GM21576 (cell line): ENCODE measurements around the gene ELL.
"Not testable (repeated sequence)": the region's sequence is repeated elsewhere in the genome, so short reads cannot be mapped to it uniquely, and the experiment has no call there.

ENCODE experiments used
- ATAC-seq: cut with Tn5 transposase; IDR thresholded peaks from one replicate; pipeline ENCODE4 v1.9.1; 2021; ENCODE audit warnings: mild to moderate bottlenecking, moderate library complexity; ENCODE audit not compliant: unreplicated experiment

The ELL gene

DNA sequence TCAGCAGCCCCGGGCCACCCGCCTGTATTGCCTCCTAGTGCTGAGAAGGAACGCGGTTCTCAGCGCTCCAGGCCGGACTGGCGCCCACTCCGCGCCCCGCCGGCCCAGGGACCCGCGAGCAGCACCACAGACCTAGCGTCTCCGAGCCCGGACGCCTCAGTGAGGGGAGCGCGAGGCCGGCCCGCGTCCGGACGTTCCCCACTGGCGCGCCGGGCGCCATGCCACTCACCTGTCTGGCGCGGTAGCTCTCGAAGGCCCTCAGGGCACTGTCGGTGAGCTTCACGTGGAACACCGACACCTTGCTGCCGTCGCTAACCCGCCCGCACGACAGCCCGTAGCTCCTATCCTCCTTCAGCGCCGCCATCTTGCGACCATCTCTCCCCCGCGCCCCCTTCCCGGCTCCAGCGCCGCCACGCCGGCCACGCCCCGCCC lies at the start of gene ELL:
ELL (minus strand) TSS at position 379 of the 432 bp plus-strand sequence; CDS start at position 364, 15 bp downstream.
- ATAC-seq = no peak

DNA sequence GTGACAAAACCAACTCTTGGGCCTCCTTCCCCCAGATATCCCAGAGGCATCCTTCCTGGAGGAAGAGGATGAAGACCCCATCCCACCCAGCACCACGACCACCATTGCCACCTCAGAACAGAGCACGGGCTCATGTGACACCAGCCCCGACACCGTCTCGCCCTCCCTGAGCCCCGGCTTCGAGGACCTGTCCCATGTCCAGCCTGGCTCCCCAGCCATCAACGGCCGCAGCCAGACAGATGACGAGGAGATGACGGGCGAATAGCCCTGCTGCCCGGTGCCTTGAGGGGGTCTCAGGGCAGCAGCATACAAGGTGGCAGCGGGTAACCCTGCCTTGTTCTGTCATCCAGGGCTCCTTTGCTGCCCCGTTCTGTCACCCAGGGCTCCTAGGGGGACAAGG lies 46.5 kb upstream of the ELL start:
- no peak for ATAC-seq

DNA sequence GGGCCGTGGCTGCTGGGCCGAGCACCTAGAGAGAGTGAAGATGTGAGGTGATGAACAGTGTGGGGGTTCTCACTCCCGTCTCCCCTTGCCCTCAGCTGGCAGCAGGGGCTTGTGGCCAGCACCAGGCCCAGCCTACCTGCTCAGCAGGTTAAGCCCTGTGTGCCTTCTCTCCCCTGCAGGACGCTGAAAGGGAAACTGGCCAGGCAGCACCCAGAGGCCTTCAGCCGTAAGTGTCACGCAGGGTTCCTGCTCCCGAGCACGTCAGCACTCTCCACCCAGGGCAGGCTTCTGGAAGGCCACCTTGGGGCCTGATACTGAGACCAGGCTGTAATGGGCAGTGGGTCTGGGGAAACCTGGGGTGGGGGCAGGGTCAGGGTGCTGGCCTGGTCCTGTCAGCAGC lies 45.1 kb upstream of the ELL start:
- no peak for ATAC-seq

DNA sequence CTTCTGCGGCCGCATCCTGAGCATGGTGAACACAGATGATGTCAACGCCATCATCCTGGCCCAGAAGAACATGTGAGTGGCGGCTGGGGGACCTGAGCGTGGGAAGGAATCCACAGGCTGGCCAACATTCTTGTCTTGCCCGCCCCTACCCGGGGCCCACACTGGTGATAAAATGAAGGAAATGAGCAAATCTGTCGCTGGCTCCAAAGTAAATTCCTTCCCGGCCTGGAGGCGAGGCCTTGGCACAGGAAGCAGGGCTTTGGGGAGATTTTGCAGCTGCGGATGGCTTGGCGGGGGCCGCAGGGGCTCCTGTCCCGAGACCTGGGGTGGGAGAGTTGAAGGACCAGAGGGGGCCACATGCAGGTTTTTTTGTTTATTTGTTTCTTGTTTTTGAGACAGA lies 40.2 kb upstream of the ELL start:
- no peak for ATAC-seq

DNA sequence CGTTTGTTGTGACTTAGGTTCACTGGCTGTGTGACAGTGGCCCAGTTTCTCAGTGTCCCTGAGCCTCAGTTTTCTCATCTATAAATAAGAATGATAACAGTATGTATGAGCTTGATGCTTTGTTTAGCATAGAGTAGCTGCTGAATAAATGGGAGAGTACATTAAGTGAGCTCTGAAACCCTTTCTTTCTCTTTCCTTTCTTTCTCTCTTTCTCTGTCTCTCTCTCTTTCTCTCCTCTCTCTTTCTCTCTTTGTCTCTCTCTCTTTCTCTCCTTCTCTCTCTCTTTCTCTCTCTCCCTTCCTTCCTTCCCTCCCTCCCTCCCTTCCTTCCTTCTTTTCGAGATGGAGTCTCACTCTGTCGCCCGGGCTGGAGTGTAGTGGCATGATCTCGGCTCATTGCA lies 37.8 kb upstream of the ELL start:
- ATAC-seq = no peak

DNA sequence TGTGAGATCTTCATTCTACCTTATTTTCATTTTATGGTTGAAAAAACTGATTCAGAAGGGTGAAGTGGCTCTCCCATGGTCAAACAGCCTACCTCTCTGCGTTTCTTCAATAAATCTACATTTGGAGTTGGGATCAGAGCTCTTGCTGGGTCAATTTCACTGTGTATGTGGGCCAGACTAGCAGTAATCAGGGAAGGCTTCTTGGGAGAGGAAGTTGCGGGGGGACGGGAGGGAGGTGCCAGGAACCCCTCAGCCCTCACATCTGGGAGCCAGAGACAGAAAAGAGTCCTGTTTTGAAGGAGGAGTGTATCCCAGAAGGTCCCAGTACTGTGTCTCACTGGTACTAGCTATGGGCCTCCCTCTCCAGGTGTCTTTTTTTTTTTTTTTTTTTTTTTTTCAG lies 36.7 kb upstream of the ELL start:
- ATAC-seq = no peak

DNA sequence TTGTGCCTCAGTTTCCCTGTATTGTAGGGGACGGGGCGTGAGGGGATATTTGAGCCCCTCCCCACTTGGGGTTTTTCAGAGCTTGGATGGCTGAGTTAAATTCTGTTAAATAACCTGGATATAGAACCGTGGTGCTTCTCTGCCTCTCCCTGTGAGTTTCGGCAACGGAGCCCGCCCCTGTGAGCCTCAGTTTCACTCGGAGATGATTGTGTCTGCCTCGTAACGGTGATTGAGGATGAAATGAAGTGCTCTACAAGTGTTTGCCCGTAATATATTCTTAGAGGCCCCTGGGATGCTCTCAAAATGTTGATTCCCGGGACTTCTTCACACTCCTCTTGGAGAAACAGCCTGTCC lies 36.3 kb upstream of the ELL start:
- peak; percentile 9 for ATAC-seq

DNA sequence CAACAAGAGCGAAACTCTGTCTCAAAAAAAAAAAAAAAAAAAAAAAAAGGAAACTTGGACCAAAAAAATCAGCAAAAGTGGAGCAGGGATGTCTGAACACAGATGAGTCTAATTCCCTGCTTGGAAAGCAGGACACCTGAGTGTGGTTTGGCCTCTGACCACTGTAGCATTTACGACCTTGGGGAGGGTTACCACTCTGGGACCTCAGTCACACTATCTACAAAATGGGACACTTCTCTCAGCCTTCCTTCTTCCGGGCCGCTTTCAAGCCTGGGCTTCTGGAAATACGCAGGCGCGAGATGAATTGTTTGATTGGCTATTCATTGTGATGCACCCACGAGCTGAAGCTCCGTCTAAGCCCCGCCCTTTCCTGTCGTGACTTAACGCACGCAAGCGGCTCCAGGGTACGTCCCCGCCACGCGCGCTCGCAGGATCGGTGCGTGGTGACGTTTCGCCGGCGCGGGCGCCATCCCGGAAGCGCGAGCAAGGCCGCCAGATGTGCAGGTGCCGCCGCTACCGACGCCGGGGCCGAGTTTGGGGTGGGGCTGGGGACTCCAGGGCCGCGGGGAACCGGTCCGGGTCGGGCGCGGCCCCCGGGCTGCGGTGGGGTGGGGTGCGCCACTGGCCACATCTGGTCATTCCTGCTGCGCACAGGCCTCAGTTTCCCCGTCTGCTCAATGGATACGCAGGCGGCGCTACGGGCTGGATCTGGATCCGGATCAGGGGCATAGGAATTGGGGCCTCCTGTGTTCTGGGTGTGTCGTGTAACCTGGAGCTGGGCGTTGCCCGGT lies 35.7 kb upstream of the ELL start, which contains the start of gene KXD1:
KXD1 (plus strand) TSS at position 460 of the 791 bp plus-strand sequence. CDS start 4,187 bp downstream, outside the sequence.
- ATAC-seq = peak; percentile 84

DNA sequence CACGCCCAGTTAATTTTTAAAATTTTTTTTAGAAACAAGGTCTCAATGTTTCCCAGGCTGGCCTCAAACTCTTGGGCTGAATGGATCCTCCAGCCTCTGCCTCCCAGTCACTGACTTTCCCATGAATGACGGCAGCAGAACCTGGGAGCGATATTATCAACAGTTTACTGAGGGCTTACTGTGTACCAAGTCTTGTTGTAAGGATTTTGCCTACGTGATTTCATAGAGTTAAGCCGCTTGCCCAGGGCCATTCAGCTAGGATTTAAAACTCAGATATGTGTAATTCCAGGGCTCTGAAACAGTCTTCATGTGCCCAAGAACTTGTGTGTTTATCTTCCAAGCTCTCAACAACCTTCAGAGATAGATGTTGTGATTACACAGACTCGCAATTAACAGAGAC lies 29.8 kb upstream of the ELL start:
- no peak for ATAC-seq

DNA sequence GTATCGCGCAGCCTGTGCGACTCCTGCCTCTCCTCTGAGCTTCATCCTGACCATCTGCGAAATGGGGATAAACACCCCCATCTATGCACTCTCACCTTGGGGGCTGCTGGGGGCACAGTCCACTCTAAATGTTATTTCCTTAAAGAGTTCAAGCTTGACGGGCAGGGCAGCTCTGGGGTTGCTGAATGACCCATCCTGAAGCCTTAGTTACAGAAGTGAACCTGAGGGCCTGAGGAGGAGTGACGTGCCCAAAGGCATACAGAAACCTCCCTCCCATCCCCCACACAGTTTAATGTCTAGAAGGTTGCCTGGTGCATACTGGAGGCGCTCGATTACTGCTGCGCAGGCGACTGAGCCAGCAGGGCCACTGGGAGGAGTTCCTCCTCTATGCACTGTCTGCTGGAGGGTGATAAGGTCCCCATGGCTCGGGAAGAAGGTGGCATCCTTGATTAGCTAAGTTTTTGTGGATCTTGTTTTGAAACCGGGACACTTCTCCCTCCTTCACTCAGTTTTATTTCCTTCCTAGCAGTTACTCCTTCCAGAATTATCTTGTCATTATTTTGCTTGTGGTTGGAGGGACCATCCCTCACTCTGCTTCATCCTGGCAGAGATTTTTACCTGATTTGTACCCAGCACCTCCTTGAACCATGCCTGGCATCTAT lies 22.1 kb upstream of the ELL start:
- ATAC-seq = peak; percentile 58

DNA sequence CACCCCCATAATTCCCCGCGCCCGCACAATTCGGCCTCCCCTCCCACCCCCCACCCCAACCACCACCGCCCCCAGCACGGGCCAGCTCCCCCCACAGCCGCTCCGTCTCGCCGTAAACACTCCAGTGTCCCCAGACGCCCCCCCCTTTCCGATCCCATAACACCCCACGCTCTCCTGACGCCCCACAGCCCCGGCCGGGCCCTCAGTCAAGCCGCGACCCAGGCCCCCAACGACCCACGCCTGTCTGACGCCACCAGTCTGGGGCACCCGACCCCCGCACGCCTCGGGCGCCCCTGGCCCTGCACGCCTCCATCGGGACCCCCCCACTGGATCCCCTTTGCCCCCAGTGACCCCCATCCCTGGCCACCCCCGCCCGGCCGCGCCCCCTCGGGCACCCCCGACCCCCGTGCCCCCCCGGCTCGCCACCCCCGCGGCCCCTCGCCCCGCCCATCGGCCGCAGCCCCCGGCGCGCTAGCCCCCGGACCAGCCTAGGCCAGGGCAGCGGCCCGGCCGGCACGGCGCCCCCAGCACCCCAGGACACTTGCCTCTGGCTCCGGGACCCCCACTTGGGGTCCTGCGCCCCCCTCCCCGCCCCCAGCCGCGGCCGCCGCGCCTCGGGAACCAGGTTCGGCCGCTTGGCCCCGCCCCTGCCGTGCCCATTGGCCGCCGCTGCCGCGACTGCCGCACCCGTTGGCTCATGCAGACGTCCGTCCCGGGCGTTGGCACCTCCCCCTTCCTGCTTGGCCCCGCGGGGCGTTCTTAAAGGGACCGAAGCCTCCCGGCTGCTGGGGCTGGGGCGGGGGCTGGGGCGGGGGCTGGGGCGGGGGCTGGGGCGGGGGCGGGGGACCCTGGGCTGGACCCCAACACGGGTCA lies 21.3 kb upstream of the ELL start, which contains the start of gene FKBP8:
FKBP8 (minus strand) TSS at position 633 of the 873 bp plus-strand sequence. CDS start 1,603 bp downstream, outside the sequence.
- ATAC-seq = peak; percentile 77

DNA sequence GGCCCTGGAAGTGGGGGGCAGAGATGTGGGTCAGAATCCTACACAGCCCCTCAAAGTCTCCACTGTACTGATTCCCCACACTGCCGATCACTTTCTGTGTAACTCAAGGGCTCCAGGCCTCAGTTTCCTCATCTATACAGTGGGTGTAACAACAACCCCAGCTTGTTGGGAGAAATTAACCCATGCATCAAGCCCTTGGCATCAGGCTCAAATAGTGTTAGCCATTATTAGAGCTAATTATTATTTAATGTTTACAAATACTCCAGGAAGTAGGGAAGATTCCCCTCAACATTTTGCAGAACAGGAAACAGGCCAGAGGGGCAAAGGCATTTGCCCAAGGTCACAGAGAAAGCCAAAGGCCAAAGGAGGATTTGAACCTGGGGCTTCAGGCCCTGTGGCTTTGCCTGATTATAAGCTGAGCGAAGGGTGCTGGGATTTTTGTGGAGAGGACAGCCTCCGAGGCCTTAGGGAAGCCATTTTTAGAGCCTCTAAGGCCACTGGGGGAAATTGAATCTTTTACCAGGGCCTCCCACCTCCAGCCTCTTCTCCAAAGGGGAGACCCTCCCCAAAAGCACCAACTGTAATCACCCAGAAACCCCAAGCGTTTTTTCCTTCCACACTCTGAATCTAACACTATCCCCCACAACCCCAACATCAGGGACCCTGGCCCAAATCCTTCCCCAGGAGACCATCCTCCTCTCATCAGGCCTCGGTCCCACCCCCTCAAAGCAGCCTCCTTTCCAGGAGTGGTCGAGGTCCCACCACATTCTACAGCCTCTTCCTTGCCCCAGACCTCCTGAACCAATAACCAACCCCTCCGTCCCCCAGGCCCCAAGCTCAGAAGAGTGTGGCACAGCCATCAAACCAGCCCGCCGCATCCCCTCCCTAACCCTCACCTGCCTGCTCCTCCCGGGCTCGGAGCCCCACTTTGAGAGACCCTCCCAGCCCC lies 20.4 kb upstream of the ELL start:
- no peak for ATAC-seq

DNA sequence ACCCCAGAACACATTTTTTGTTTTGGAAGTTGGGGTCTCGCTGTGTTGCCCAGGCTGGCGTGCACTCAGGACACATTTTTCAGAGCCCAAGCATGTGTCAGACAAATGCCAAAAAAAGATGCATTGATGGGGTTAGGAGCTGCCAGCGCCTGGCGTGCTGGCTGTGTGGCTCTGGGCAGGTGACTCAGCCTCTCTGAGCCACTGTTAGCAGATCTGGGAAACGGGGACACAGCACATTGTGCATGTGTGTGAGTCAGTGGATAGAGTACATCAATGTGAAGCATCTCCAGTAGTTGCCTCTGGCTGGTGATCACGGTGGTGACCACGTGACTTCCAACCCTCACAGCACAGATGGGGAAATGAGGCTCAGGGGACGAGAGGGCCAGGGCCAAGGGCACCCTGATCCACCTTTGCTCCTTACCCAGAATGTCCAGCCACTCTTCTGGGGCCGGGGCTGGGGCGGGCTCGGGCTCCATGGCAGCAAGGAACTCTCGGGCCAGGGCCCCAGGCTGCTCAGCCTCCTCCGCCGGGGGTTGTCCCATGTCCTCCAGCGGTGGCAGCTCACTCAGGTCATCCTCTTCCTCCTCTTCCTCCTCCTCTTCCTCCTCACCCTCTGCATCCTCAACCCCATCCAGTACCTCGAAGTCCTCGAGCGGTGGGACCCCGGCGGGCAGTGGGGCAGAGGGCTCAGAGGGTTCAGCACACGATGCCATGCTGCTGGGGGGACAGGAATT lies 19.6 kb upstream of the ELL start:
- ATAC-seq = no peak

DNA sequence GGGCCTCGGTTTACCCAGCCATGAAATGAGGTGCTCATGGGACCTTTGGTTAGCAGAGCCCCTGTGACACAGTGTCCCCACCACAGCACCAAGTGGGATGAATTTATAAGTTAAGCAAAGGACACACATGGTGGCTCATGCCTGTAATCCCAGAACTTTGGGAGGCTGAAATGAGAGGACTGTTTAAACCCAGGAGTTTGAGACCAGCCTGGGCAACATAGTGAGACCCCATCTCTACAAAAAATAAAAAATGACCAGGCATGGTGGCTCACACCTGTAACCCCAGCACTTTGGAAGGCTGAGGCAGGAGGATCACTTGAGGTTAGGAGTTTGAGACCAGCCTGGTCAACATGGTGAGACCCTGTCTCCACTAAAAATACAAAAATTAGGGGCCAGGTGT lies 18.3 kb upstream of the ELL start:
- ATAC-seq = not testable (repeated sequence)

DNA sequence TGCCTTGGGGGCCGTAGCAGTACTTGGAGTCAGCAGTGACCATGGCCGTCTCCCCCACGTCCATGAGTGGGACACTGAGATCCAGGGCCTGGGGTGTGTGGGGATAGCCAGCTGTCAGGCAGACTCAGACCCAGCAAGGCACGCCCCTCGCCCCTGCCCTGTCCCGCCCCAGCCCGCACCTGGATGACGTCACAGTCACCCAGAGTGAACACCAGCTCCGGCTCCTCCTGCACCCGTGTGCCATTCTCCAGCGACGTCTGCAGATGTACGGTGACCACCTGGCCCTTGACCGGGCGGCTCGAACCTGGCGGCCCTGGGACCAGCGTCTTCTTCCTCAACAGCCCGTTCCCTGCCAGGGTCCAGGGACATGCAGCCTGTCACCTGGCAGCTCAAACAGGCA lies 17.5 kb upstream of the ELL start:
- ATAC-seq = no peak

DNA sequence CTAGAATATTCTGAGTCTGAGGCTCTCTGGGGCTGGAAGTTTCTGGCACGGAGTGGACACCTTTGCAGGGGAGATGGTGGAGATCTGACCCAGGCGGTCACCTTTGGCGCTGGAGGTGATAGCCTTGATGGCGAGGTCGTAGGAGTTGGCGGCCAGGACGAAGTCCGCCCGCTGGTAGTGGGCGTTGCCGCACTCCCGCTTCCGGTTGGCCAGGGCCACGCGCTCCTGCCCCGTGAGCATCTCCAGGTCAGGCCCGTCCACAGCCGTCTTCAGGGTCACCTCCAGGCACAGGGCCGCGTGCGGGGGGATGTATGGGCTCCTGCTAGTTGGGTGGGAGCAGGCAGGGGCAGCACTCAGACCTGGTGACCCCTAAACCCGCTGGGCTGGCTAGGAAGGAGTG lies 16.2 kb upstream of the ELL start:
- no peak for ATAC-seq

DNA sequence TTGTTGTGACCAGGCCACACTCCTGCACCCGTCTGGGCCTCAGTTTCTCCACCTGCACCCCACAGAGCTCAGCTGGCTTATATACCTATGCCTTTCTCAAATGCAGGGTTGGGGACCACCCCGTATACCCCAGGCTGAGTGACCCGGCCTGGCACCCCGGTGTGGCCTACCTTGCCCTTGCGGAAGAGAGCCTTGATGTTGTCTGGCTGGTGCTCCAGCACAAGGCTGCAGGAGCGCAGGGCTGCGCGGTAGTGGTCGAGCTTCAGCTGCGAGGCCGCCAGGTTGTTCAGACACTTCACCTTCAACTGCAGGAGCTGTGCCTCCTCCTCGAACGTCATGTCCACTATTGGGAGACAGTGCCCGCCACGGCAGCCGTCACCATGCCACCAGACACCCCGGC lies 15.6 kb upstream of the ELL start:
- ATAC-seq = no peak

DNA sequence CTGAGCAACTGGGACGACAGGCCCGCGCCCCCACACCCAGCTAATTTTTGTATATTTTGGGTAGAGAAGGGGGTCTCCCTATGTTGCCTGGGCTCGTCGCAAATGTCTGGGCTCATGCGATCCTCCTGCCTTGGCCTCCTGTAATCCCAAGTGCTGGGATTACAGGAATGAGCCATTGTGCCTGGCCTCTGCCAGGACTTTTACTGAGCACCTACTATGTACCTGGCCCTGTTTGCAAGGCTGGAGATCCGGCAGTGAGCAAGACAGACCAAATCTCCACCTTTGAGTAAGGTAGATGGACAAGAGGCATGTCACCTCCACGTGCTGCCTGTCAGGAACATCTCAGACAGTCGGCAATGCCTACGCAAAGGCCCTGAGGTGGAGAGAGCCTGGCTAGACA lies 14.6 kb upstream of the ELL start:
- no peak for ATAC-seq

DNA sequence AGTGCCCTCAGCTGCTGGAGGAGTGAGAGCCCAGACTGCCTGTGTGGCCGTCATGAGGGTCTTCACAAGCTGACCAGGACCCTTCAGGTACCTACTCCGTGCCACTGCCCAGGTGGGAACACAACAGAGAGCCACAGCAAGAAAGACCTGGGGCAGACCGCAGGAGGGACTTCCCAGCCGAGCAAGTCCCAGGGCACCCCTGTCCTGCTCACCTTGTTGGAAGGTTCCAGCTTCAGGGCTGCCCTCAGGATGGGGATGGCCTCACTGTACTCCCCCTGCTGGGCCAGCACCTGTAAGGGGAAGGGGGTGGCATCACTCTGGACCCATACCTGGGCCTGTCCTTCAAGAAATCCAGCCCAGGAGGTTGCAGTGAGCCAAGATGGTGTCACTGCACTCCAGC lies 11.2 kb upstream of the ELL start:
- no peak for ATAC-seq
